ENCODE results near the gene IGSF6.
"Not testable (repeated sequence)": the region's sequence is repeated elsewhere in the genome, so short reads cannot be mapped to it uniquely, and the experiment has no call there.

IGSF6 gene

DNA sequence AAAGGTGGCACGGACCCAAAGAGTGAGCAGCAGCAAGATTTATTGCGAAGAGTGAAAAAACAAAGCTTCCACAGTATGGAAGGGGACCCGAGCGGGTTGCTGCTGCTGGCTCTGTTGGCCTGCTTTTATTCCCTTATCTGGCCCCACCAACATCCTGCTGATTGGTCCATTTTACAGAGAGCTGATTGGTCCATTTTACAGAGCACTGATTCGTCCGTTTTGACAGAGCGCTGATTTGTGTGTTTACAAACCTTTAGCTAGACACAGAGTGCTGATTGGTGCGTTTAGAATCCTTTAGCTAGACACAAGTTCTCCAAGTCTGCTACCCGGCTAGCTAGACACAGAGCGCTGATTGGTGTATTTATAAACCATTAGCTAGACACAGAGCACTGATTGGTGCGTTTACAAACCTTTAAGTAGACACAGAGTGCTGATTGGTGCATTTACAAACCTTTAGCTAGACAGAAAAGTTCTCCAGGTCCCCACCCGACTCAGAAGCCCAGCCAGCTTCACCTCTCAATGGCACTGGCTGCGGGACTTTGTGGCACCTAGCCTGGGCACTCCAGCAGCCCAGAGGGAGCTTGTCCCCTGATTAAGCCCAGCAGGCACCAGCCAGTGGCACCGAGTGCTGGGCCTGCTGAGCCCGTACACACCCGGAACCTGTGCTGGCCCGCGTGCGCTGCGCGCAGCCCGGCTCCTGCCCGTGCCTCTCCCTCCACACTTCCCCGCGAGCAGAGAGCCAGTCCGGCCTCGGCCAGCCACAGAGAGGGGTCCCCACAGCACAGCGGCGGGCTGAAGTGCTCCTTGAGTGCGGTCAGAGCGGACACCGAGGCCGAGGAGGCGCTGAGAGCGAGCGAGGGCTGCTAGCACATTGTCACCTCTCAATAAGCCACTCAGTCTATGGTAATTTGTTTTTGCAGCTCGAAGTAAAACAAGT lies 15.1 kb downstream of the IGSF6 start:
- Histone ChIP-seq H3K27me3 (ENCODE audit: control insufficient read depth, insufficient read depth, low read length) (no peaks in the 10 kb centered on the region), H3K9me3 (ENCODE audit: control insufficient read depth, low read length) (no peaks in the 10 kb centered on the region), H3K36me3 (ENCODE audit: control insufficient read depth, insufficient read depth, low read length) (no peaks in the 10 kb centered on the region), H3K4me1 (ENCODE audit: control insufficient read depth, insufficient read depth, low read length) (peaks cover 15% of the 10 kb centered on the region), H3K4me3 (ENCODE audit: low read length) (no peak overlapping the region), H3K9ac (ENCODE audit: low read length) (no peak overlapping the region)

DNA sequence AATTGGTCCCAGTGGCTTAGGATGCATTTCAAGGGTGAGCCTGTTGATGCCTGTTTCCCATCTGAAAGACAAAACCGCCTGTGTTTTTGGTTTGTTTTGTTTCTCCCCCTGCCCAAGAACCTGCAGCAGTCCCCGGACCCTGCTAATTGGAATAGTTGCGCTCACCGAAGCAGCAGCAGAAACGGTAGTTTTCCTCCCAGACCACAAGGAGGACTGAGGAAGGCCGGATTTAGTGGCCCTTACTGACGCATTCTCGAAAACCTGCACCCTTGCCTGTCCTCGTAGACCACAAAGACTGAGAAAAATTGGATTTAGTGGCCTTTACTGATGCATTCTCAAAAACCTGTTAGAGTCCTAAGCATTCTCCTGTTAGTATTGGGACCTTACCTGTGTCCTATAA lies 16.7 kb downstream of the IGSF6 start:
- not testable (repeated sequence) for H3K9me3 ChIP-seq (ENCODE audit: control insufficient read depth, low read length); H3K4me3 ChIP-seq (ENCODE audit: low read length); H3K36me3 ChIP-seq (ENCODE audit: control insufficient read depth, insufficient read depth, low read length); H3K9ac ChIP-seq (ENCODE audit: low read length); H3K27me3 ChIP-seq (ENCODE audit: control insufficient read depth, insufficient read depth, low read length)
- H3K4me1 ChIP-seq (ENCODE audit: control insufficient read depth, insufficient read depth, low read length), result peaks cover 24% of the 10 kb centered on the region

DNA sequence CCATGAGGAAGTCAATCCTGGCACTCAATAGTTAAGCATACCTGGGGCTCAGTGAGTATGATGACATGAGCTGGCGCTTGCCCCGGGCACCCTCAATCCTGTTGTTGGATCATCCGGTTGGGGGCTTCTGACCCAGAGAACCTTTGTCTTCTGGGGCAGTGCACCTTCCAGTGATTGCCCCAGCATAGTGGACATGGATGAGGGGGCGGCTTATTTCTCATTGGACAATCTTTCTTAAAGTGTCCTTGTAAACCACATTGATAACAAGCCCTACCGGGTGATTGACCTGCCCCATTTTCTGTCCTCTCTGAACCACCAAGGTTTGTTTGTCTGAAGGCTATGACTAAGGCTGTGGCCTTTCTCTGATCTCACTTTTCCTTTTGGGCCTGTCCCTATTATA lies 18.2 kb downstream of the IGSF6 start:
- Histone ChIP-seq H3K27me3 (ENCODE audit: control insufficient read depth, insufficient read depth, low read length) (no peaks in the 10 kb centered on the region), H3K9me3 (ENCODE audit: control insufficient read depth, low read length) (no peaks in the 10 kb centered on the region), H3K4me1 (ENCODE audit: control insufficient read depth, insufficient read depth, low read length) (peaks cover 25% of the 10 kb centered on the region), H3K9ac (ENCODE audit: low read length) (no peak overlapping the region), H3K36me3 (ENCODE audit: control insufficient read depth, insufficient read depth, low read length) (no peaks in the 10 kb centered on the region), H3K4me3 (ENCODE audit: low read length) (no peak overlapping the region)

DNA sequence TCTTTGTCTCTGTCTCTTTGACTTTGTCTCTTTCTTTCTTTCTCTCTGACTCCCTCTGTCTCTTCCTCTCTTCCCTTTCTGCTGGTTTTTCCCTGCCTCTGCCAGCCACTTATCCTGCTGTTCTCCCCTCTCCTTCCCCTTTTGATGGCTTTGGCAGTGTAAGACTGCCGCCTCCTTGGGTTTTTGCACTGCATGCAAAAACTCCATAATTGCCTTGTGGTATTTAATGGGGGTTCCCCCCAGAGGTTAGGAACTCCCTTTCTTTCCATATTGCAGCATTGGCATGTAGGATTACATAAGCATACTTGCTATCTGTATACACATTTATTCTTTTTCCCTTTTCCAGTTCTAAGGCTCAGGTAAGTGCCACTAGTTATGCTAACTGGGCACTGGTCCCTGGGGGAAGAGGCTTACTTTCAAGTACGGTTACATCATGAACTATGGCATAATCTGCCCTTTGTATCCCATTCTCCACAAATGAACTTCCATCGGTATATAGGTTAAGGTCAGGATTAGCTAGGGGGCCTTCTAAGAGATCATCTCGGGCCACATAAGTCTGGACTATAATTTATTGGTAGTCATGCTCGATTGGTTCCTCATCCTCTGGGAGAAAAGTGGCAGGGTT lies 20.3 kb downstream of the IGSF6 start:
- not testable (repeated sequence) for H3K9me3 ChIP-seq (ENCODE audit: control insufficient read depth, low read length); H3K4me3 ChIP-seq (ENCODE audit: low read length); H3K36me3 ChIP-seq (ENCODE audit: control insufficient read depth, insufficient read depth, low read length); H3K27me3 ChIP-seq (ENCODE audit: control insufficient read depth, insufficient read depth, low read length); H3K9ac ChIP-seq (ENCODE audit: low read length)
- peaks cover 20% of the 10 kb centered on the region for H3K4me1 ChIP-seq (ENCODE audit: control insufficient read depth, insufficient read depth, low read length)

DNA sequence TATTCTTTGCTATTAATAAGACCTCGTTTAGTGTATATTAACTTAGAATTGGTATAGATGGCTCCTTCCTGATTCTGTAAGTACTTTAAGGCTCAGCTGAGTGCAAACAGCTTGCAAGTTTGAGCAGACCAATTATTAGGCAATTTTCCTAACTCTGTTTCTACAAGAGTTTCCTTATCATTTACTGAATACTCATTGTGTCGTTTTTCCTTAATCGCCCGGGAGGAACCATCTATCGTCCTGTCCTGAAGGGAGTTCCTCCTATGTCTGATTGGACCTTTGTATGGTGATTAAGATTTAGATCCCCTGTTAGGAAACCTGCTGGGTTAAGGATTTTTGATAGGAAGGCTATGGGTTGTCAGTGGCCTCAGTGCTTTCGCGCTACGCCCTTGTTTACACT lies 21.0 kb downstream of the IGSF6 start:
- H3K9ac ChIP-seq (ENCODE audit: low read length); H3K9me3 ChIP-seq (ENCODE audit: control insufficient read depth, low read length); H3K27me3 ChIP-seq (ENCODE audit: control insufficient read depth, insufficient read depth, low read length); H3K4me3 ChIP-seq (ENCODE audit: low read length); H3K36me3 ChIP-seq (ENCODE audit: control insufficient read depth, insufficient read depth, low read length): not testable (repeated sequence)
- H3K4me1 ChIP-seq (ENCODE audit: control insufficient read depth, insufficient read depth, low read length), result peaks cover 20% of the 10 kb centered on the region

DNA sequence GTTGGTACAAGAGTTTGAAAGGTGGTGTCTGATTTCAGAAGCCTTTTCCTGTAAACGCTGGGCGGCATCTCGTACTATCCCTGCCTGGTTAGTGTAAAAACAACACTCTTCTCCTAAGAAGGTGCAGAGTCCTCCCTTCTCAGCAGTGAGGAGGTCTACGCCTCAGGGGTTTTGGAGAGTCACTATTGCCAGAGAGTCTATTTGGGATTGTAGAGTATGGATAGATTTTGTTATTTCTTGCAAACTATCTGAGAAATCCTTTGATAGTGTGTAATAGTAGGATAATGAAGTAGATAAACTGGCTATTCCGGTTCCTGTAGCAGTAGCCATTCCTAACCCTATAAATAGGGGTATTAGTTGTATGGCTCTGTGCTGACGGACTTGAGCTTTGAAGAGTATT lies 21.5 kb downstream of the IGSF6 start:
- H3K27me3 ChIP-seq (ENCODE audit: control insufficient read depth, insufficient read depth, low read length); H3K9me3 ChIP-seq (ENCODE audit: control insufficient read depth, low read length); H3K9ac ChIP-seq (ENCODE audit: low read length); H3K36me3 ChIP-seq (ENCODE audit: control insufficient read depth, insufficient read depth, low read length); H3K4me3 ChIP-seq (ENCODE audit: low read length): not testable (repeated sequence)
- H3K4me1 ChIP-seq (ENCODE audit: control insufficient read depth, insufficient read depth, low read length), result peaks cover 20% of the 10 kb centered on the region

DNA sequence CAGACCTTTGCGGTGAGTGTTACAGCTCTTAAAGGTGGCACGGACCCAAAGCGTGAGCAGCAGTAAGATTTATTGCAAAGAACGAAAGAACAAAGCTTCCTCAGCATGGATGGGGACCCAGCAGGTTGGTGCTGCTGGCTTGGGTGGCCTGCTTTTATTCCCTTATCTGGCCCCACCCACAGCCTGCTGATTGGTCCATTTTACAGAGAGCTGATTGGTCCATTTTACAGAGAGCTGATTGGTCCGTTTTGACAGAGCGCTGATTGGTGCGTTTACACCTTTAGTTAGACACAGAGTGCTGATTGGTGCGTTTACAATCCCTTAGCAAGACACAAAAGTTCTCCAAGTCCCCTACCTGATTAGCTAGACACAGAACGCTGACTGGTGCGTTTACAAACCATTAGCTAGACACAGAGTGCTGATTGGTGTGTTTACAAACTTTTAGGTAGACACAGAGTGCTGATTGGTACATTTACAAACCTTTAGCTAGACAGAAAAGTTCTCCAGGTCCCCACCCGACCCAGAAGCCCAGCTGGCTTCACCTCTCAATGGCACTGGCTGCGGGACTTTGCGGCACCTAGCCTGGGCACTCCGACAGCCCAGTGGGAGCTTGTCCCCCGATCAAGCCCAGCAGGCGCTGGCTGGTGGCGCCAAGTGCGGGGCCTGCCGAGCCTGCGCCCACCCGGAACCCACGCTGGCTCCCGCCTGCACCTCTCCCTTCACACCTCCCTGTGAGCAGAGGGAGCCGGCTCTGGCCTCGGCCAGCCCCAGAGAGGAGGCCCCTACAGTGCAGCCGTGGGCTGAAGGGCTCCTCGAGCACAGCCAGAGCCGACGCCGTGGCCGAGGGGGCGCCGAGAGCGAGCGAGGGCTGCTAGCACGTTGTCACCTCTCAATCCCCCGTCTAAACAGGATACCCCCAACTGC lies 22.5 kb downstream of the IGSF6 start:
- H3K27me3 ChIP-seq (ENCODE audit: control insufficient read depth, insufficient read depth, low read length); H3K9ac ChIP-seq (ENCODE audit: low read length); H3K4me3 ChIP-seq (ENCODE audit: low read length); H3K9me3 ChIP-seq (ENCODE audit: control insufficient read depth, low read length); H3K36me3 ChIP-seq (ENCODE audit: control insufficient read depth, insufficient read depth, low read length): not testable (repeated sequence)
- H3K4me1 ChIP-seq (ENCODE audit: control insufficient read depth, insufficient read depth, low read length), result peaks cover 20% of the 10 kb centered on the region

DNA sequence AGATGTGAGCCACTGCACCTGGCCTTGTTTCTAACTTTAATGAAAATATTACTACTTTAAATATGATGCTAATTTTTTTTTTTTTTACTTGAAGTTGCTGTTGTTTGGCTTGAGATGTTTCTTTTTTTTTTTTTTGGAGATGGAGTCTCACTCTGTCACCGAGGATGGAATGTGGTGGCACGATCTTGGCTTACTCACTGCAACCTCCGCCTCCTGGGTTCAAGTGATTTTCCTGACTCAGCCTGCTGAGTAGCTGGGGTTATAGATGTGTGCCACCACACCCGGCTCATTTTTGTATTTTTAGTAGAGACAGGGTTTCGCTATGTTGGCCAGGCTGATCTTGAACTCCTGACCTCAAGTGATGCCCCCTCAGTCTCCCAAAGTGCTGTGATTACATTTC lies 23.6 kb downstream of the IGSF6 start:
- Histone ChIP-seq H3K36me3 (ENCODE audit: control insufficient read depth, insufficient read depth, low read length) (peaks cover 6% of the 10 kb centered on the region), H3K4me3 (ENCODE audit: low read length) (no peak overlapping the region), H3K9me3 (ENCODE audit: control insufficient read depth, low read length) (no peaks in the 10 kb centered on the region), H3K9ac (ENCODE audit: low read length) (no peak overlapping the region), H3K27me3 (ENCODE audit: control insufficient read depth, insufficient read depth, low read length) (no peaks in the 10 kb centered on the region), H3K4me1 (ENCODE audit: control insufficient read depth, insufficient read depth, low read length) (peaks cover 10% of the 10 kb centered on the region)

DNA sequence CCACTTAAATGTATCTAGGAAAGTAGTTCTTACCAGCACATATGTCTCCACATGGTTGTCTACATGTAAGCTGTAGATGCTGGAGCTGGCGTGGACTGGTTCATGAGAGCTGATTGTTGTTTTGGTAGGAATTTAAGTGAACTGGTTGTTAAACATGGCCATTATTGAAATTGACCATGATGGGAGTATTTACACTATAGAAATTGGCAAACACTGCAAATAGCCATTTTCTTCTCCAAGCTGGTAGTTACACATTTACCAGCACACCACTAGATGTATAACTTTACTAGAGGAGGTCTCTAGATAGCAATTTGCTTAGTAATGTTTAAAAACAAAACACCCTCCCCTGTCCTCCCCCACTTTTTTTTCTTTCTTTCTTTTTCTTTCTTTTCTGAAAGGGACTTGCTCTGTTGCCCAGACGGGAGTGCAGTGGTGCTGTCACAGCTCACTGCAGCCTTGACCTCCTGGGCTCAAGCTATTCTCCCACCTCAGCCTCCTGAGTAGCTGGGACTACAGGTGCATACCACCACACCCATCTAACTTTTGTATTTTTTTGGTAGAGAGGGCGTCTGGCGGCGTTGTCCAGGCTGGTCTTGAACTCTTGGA lies 24.2 kb downstream of the IGSF6 start:
- Histone ChIP-seq H3K4me1 (ENCODE audit: control insufficient read depth, insufficient read depth, low read length) (peaks cover 10% of the 10 kb centered on the region), H3K9ac (ENCODE audit: low read length) (no peak overlapping the region), H3K27me3 (ENCODE audit: control insufficient read depth, insufficient read depth, low read length) (no peaks in the 10 kb centered on the region), H3K36me3 (ENCODE audit: control insufficient read depth, insufficient read depth, low read length) (peaks cover 6% of the 10 kb centered on the region), H3K4me3 (ENCODE audit: low read length) (no peak overlapping the region), H3K9me3 (ENCODE audit: control insufficient read depth, low read length) (no peaks in the 10 kb centered on the region)

DNA sequence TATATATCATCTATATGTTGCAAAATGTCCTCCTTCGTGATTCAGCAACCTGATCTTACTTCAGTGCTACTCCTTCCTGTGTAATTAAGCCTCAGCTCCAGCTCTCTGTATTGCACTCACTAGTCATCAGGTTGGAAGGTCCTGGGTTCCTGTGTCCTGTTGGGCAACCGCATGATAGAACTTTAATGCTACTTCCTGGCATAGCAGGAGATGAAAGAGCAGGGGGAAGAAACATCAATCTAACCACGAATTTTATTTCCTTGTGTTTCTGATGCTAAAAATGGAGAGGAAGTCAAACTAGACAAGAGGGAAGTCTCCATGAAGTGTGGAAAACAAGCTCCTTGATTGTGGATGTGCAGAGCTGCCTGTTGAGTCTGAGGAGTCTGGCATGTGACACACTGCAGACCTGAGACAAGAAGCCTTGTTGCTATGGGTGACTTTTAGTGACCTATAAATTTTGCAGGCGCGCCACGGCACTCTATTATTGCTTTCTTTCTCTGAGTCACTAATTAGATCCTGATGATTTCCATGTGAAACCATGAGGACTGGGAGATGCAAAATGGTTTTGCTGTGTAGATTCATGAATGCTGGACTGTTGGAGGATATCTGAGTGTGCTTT lies 25.6 kb downstream of the IGSF6 start:
- Histone ChIP-seq H3K27me3 (ENCODE audit: control insufficient read depth, insufficient read depth, low read length) (no peaks in the 10 kb centered on the region), H3K36me3 (ENCODE audit: control insufficient read depth, insufficient read depth, low read length) (peaks cover 6% of the 10 kb centered on the region), H3K9ac (ENCODE audit: low read length) (no peak overlapping the region), H3K4me3 (ENCODE audit: low read length) (no peak overlapping the region), H3K9me3 (ENCODE audit: control insufficient read depth, low read length) (no peaks in the 10 kb centered on the region), H3K4me1 (ENCODE audit: control insufficient read depth, insufficient read depth, low read length) (peaks cover 10% of the 10 kb centered on the region)

DNA sequence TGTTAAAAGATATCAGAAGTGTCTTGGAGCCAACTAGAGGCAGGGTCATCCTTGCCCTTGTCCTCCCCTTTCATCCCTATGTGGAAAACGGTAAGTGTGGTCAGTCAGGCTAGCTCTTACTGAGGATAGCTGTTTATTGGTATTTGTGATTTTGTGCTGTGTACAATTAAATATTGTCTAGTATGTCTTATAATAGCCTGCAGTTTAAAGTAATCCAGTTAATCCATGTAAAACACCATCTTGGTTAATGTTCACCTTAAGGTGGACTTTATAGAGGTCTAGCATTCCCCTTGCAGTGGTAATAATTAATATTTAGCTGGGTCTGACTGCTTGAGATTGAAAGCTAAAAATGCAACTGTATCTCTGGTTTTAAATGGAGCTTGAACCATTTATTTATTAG lies 27.4 kb downstream of the IGSF6 start:
- Histone ChIP-seq H3K9me3 (ENCODE audit: control insufficient read depth, low read length) (no peaks in the 10 kb centered on the region), H3K4me3 (ENCODE audit: low read length) (no peak overlapping the region), H3K27me3 (ENCODE audit: control insufficient read depth, insufficient read depth, low read length) (no peaks in the 10 kb centered on the region), H3K9ac (ENCODE audit: low read length) (no peak overlapping the region), H3K4me1 (ENCODE audit: control insufficient read depth, insufficient read depth, low read length) (no peaks in the 10 kb centered on the region), H3K36me3 (ENCODE audit: control insufficient read depth, insufficient read depth, low read length) (peaks cover 6% of the 10 kb centered on the region)

Measured in mucosa of stomach (tissue), 1 donor.